HG02610 (cell line): Measurements from ENCODE around the gene PAPPA.

Experiments used
- ATAC-seq: cut with Tn5 transposase; IDR thresholded peaks from one replicate; pipeline ENCODE4 v1.9.1; 2021; ENCODE audit warnings: mild to moderate bottlenecking, moderate library complexity; ENCODE audit not compliant: unreplicated experiment

PAPPA gene

GRCh38 chr9:116271340-116271739 is 117.7 kb downstream of the PAPPA start:
- no peak for ATAC-seq

GRCh38 chr9:116271991-116272390 is 118.4 kb downstream of the PAPPA start:
- no peak for ATAC-seq

GRCh38 chr9:116274293-116274692 is 120.7 kb downstream of the PAPPA start:
- no peak for ATAC-seq

GRCh38 chr9:116275418-116276195 is 122.0 kb downstream of the PAPPA start:
- ATAC-seq: no peak

- ATAC-seq: no peak
Measured at GRCh38 chr9:116276196-116276493, 122.6 kb downstream of the PAPPA start.

- ATAC-seq: no peak
Measured at GRCh38 chr9:116276651-116277121, 123.1 kb downstream of the PAPPA start.

GRCh38 chr9:116278326-116278725 is 124.7 kb downstream of the PAPPA start:
- ATAC-seq: no peak

GRCh38 chr9:116279230-116279629 is 125.6 kb downstream of the PAPPA start:
- ATAC-seq: no peak

GRCh38 chr9:116280529-116280928 is 126.9 kb downstream of the PAPPA start:
- no peak for ATAC-seq

GRCh38 chr9:116282597-116282996 is 129.0 kb downstream of the PAPPA start:
- no peak for ATAC-seq

- ATAC-seq: no peak
Measured at GRCh38 chr9:116284518-116284917, 130.9 kb downstream of the PAPPA start.

GRCh38 chr9:116285320-116285719 is 131.7 kb downstream of the PAPPA start:
- no peak for ATAC-seq

GRCh38 chr9:116286297-116286696 is 132.7 kb downstream of the PAPPA start:
- ATAC-seq: no peak

GRCh38 chr9:116287721-116288120 is 134.1 kb downstream of the PAPPA start:
- ATAC-seq: no peak

GRCh38 chr9:116288658-116289057 is 135.1 kb downstream of the PAPPA start:
- ATAC-seq: no peak

- no peak for ATAC-seq
Measured at GRCh38 chr9:116297346-116297745, 143.8 kb downstream of the PAPPA start.

GRCh38 chr9:116298249-116298648 is 144.7 kb downstream of the PAPPA start:
- ATAC-seq: no peak

- ATAC-seq: no peak
Measured at GRCh38 chr9:116298878-116299391, 145.3 kb downstream of the PAPPA start.

GRCh38 chr9:116300360-116300870 is 146.8 kb downstream of the PAPPA start:
- no peak for ATAC-seq

- no peak for ATAC-seq
Measured at GRCh38 chr9:116303270-116303669, 149.7 kb downstream of the PAPPA start.

GRCh38 chr9:116303886-116304538 is 150.4 kb downstream of the PAPPA start:
- ATAC-seq: no peak

- ATAC-seq: no peak
Measured at GRCh38 chr9:116304761-116305160, 151.2 kb downstream of the PAPPA start.
